Glomerular endothelial cell (primary cell): ENCODE results near the gene BANP. TPM values are rescaled to one million over a fixed set of nuclear protein-coding genes. Genes with fewer than 3 reads are reported as not detected.
"Not testable (repeated sequence)": the region's sequence is repeated elsewhere in the genome, so short reads cannot be mapped to it uniquely, and the experiment has no call there.

ENCODE experiments used
- DNase-seq: peaks from one replicate; pipeline ENCODE4 v3.0.0-alpha.2; 2011; ENCODE audit warnings: low read depth, low spot score; ENCODE audit errors: extremely low read depth
- total RNA-seq: library from RNA; depleted of rRNA; stranded (reverse); fragments of >200 nt; gene quantifications from 2 replicates; pipeline ENCODE4 v1.2.3, GENCODE V29; 2015

BANP gene
- total RNA-seq, 1 donor from 2014 or later, result 21.1 TPM

GRCh38 chr16:88044121-88044581 is 92.9 kb downstream of the BANP start:
- DNase-seq, result not testable (repeated sequence)

GRCh38 chr16:88045361-88045760 is 94.1 kb downstream of the BANP start:
- DNase-seq, result not testable (repeated sequence)

GRCh38 chr16:88045820-88046303 is 94.6 kb downstream of the BANP start:
- no peak for DNase-seq

GRCh38 chr16:88047462-88047861 is 96.2 kb downstream of the BANP start:
- no peak for DNase-seq

- no peak for DNase-seq
Observed at GRCh38 chr16:88048985-88049384, 97.8 kb downstream of the BANP start.

GRCh38 chr16:88049561-88050545 is 98.6 kb downstream of the BANP start:
- no peak for DNase-seq

- no peak for DNase-seq
Observed at GRCh38 chr16:88050952-88051660, 99.9 kb downstream of the BANP start.

GRCh38 chr16:88052661-88053060 is 101.4 kb downstream of the BANP start:
- no peak for DNase-seq

GRCh38 chr16:88053479-88053878 is 102.2 kb downstream of the BANP start:
- DNase-seq, result not testable (repeated sequence)

GRCh38 chr16:88055356-88055755 is 104.1 kb downstream of the BANP start:
- DNase-seq, result no peak

GRCh38 chr16:88056212-88056611 is 105.0 kb downstream of the BANP start:
- DNase-seq, result no peak

- no peak for DNase-seq
Observed at GRCh38 chr16:88057656-88058055, 106.4 kb downstream of the BANP start.

- no peak for DNase-seq
Observed at GRCh38 chr16:88058136-88058535, 106.9 kb downstream of the BANP start.

- no peak for DNase-seq
Observed at GRCh38 chr16:88058817-88059216, 107.6 kb downstream of the BANP start.

- DNase-seq, result no peak
Observed at GRCh38 chr16:88059701-88060386, 108.6 kb downstream of the BANP start.

GRCh38 chr16:88060524-88061219 is 109.4 kb downstream of the BANP start:
- no peak for DNase-seq

- no peak for DNase-seq
Observed at GRCh38 chr16:88061346-88062110, 110.3 kb downstream of the BANP start.

- DNase-seq, result no peak
Observed at GRCh38 chr16:88062341-88063210, 111.3 kb downstream of the BANP start.
